Stimulated activated CD8-positive, alpha-beta memory T cell treated with anti-CD3 and anti-CD28 coated beads, Interleukin-12 subunit alpha, Interleukin-12 subunit beta, amount 100 ng/mL, for 24 hours (primary cell): Measurements from ENCODE around the gene BTBD2.

Source experiments
- DNase-seq: peaks from one replicate; pipeline ENCODE4 v3.0.0-alpha.2; 2020; ENCODE audit errors: extremely low read depth

BTBD2 gene

GRCh38 chr19:1985588-1986356, 29.7 kb downstream of the BTBD2 start:
- DNase-seq, result no peak

GRCh38 chr19:1984357-1984756, 31.2 kb downstream of the BTBD2 start:
- DNase-seq, result no peak

GRCh38 chr19:1981253-1981652, 34.3 kb downstream of the BTBD2 start:
- no peak for DNase-seq

DNA sequence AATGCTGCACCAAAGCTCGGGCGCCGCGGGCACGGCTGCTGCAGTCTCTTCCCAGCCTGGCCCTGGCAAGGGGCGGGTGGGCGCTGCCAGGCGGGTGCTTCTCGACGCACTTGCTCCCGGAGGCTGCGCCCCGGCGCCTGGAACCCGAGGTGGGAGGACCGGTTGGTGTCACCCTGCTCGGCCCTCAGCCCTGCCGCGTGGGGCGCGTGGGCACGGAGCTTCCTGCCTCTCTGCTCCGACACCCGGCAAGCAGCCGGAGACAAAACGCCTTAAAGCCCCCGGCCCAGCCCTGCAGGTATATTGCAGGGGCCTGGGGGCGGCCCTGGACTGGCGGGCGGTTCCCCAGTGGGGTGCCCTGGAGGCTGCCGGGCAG, 34.7 kb downstream of the BTBD2 start:
- DNase-seq, result no peak

GRCh38 chr19:1980091-1980808, 35.3 kb downstream of the BTBD2 start:
- DNase-seq, result no peak

- no peak for DNase-seq
These were observed 35.9 kb downstream of the BTBD2 start for GRCh38 chr19:1979642-1980041.

- no peak for DNase-seq
These were observed 36.5 kb downstream of the BTBD2 start for GRCh38 chr19:1979017-1979416.

DNA sequence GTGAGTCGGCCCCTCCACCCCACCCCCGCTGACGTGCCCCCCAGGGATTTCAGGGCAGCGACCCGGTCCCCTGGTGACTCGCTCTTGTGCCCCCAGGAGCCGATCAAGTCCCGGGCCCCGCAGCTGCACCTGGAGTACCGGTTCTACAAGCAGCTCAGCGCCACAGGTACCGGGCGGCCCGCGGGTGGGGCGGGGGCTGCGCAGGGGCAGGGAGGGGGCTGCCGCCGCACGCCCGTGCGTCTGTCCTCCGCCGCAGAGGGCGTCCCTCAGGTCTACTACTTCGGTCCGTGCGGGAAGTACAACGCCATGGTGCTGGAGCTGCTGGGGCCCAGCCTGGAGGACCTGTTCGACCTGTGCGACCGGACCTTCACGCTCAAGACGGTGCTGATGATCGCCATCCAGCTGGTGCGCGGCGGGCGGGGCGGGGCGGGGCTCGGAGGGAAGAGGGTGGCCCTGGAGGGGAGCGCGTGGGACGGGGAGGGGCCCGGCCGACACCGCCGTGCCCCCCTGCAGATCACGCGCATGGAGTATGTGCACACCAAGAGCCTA, 37.1 kb downstream of the BTBD2 start:
- no peak for DNase-seq

- no peak for DNase-seq
These were observed 38.4 kb downstream of the BTBD2 start for GRCh38 chr19:1977120-1977519.

DNA sequence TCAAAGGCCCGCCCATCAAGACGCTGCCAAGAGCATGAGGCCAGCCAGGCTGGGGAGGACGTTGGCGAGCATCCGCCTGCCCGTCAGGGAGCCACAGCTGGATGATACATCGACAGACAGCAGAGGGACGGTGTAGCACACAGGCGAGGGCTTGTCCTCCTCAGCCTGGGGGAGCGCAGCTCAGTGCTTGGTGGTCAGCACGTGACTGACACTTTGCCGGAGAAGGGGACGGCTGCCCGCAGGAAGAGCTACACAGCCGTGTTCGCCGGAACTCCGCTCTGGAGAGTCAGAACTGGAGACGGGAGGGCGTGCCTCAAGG, 40.4 kb downstream of the BTBD2 start:
- no peak for DNase-seq

GRCh38 chr19:1974381-1975161, 40.9 kb downstream of the BTBD2 start:
- no peak for DNase-seq

- DNase-seq, result no peak
These were observed 44.6 kb downstream of the BTBD2 start for GRCh38 chr19:1970806-1971502.

GRCh38 chr19:1970003-1970805, 45.3 kb downstream of the BTBD2 start:
- DNase-seq, result no peak

- DNase-seq, result no peak
These were observed 46.1 kb downstream of the BTBD2 start for GRCh38 chr19:1969176-1970002.

DNA sequence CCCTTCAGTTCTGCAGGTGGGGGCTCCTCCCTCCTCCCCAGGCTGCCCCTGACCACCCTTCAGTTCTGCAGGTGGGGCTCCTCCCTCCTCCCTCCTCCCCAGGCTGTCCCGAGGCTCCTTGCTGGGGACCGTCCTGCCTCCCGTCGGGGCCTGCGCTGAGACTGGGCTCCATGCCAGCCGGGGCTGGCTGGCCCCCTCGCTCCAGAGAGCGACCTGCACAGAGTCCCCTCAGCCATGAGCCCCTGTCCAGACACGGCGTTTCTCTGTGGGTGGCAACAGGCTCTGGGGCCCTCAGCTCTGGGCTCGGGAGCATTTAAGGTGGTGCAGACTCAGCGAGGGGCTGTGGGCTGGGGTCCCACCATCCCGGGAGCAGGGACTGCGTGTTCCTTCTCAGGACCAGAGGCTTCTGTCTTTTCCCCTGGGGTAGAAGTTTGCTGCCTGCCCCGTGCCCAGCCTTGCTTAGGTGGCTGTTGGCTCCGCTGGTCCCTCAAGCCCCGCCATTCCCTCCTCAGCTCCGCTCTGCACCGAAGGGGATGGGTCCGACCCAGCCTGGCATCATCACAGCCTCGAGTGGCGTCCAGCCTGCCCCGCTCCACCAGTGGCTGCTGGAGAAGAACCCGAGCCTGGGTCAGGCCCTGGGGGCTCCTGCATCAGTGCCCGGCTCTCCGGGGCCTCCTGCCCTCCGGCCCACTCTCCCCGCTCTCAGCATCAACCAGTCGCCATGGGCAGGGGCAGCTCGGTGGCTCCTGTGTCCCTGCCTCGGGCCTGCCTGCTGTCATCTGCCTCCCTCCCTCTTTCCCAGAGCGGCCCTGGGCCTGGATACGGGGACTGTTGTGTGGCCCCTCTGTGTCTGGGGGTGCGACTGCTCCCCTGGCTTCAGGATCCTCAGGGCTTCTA, 47.0 kb downstream of the BTBD2 start:
- no peak for DNase-seq

GRCh38 chr19:1967087-1967608, 48.4 kb downstream of the BTBD2 start:
- no peak for DNase-seq

- DNase-seq, result no peak
These were observed 52.8 kb downstream of the BTBD2 start for GRCh38 chr19:1962674-1963073.

DNA sequence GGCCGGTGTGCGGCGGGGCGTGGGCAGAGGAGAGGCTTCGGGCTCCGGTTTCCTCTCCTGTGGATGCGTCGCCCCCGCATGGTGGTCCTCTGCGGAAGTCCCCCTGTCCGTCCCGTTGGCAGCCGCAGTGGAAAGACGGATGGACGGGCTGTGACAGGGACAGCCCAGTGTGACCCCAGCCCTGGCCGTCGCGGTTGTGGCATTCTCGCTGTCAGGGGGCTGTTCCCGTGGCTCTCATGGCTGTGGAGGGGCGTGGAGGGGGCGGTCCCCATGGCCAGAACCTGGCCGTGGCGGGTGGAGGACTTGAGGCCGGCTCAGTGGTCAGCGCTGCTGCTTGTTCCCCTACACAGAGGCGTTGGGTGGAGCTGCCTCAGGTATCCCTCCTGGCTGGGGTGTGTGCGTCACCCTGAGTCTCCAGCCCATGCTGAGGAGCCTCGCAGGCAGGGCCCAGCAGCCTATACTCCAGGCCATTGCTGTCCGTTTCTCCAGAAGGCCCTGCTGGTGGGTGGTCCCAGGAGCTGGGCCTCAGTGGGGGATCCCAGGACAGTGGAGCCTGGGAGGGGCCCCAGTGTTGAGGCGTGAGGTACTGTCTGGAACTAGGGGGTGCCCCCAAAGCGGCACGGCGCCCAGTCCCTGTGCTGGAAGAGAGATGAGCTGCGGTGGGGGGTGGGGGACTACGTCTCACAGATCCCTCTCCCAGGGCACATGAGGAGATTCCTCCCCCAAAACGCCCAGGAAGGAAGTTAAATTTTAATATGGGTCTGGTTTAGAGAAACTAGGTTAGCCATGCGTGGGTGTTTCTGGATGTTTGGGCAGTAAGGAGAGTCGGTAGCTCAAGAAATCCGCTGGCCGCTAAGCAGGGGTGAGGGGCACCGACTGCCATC, 54.3 kb downstream of the BTBD2 start:
- no peak for DNase-seq
